ENCODE measurements around the gene DYNLT2.

- TF ChIP-seq SIN3A (IDR thresholded peaks at IDR 0.05; ENCODE audit: borderline replicate concordance, insufficient read depth, low read depth, low read length): no peak
- TF ChIP-seq CTCF (IDR thresholded peaks at IDR 0.05): no peak
- TF ChIP-seq POLR2AphosphoS5 (IDR thresholded peaks at IDR 0.05; ENCODE audit: low read depth, low read length): no peak
- no peak for TF ChIP-seq REST (IDR thresholded peaks at IDR 0.05; ENCODE audit: insufficient read depth in 1 of 2, low read depth in 2 of 2, low read length in 1 of 2)
Measured at GRCh38 chr6:169778646-169779045, 27.3 kb upstream of the DYNLT2 start.

All from Panc1 (cell line).